RWPE2 (cell line): ENCODE measurements around the gene COMMD3.
A peak's percentile ranks its signal among the peaks of the same experiment; 100 is the strongest.

Experiments used
- ATAC-seq: fragments of 200-7000 bp; cut with Tn5 transposase; 3 replicates; pipeline ENCODE4 v1.9.1; 2021; ENCODE audit warnings: low read depth
- DNase-seq: peaks from one replicate; pipeline ENCODE4 v3.0.0-alpha.2; 2020; ENCODE audit warnings: low spot score
- H3K27ac ChIP-seq: fragments of 450-650 bp; 2 replicates; pipeline ENCODE4 v1.5.1; 2017; ENCODE audit warnings: mild to moderate bottlenecking; ENCODE audit not compliant: poor library complexity, severe bottlenecking
- H3K27me3 ChIP-seq: fragments of 250-450 bp; sonication (Bioruptor Pico); 2 replicates; pipeline ENCODE4 v1.5.1; 2021; ENCODE audit warnings: mild to moderate bottlenecking, moderate library complexity; ENCODE audit not compliant: insufficient read depth, poor library complexity, severe bottlenecking
- H3K36me3 ChIP-seq: fragments of 250-450 bp; sonication (Bioruptor Pico); 2 replicates; pipeline ENCODE4 v1.5.1; 2020; ENCODE audit warnings: low read depth, mild to moderate bottlenecking, moderate library complexity
- H3K4me1 ChIP-seq: fragments of 250-450 bp; sonication (Bioruptor Pico); 2 replicates; pipeline ENCODE4 v1.5.1; 2021; ENCODE audit warnings: mild to moderate bottlenecking, moderate library complexity; ENCODE audit not compliant: insufficient read depth, poor library complexity, severe bottlenecking
- H3K4me3 ChIP-seq: fragments of 250-450 bp; sonication (Bioruptor Pico); 2 replicates; pipeline ENCODE4 v1.5.1; 2021; ENCODE audit warnings: mild to moderate bottlenecking, moderate library complexity; ENCODE audit not compliant: severe bottlenecking
- H3K9me3 ChIP-seq: fragments of 250-450 bp; sonication (Bioruptor Pico); 2 replicates; pipeline ENCODE4 v1.5.1; 2021; ENCODE audit warnings: mild to moderate bottlenecking, moderate library complexity; ENCODE audit not compliant: severe bottlenecking
- TF ChIP-seq, protein P1 (sequence below): fragments of 450-650 bp; IDR thresholded peaks from one replicate; pipeline ENCODE4 v1.5.1; 2017; ENCODE audit warnings: mild to moderate bottlenecking, moderate library complexity; ENCODE audit not compliant: poor library complexity, severe bottlenecking

COMMD3 gene

GRCh38 chr10:22318772-22319171 is 2.6 kb downstream of the COMMD3 start:
- no peaks in the 10 kb centered on the region for H3K9me3 ChIP-seq
- ATAC-seq (no peak), DNase-seq (no peak)
- TF ChIP-seq, protein P1, sequence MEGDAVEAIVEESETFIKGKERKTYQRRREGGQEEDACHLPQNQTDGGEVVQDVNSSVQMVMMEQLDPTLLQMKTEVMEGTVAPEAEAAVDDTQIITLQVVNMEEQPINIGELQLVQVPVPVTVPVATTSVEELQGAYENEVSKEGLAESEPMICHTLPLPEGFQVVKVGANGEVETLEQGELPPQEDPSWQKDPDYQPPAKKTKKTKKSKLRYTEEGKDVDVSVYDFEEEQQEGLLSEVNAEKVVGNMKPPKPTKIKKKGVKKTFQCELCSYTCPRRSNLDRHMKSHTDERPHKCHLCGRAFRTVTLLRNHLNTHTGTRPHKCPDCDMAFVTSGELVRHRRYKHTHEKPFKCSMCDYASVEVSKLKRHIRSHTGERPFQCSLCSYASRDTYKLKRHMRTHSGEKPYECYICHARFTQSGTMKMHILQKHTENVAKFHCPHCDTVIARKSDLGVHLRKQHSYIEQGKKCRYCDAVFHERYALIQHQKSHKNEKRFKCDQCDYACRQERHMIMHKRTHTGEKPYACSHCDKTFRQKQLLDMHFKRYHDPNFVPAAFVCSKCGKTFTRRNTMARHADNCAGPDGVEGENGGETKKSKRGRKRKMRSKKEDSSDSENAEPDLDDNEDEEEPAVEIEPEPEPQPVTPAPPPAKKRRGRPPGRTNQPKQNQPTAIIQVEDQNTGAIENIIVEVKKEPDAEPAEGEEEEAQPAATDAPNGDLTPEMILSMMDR: no peak
- no peak overlapping the region for H3K27ac ChIP-seq
- H3K4me3 ChIP-seq: no peak overlapping the region
- H3K27me3 ChIP-seq: peaks cover 19% of the 10 kb centered on the region
- no peaks in the 10 kb centered on the region for H3K36me3 ChIP-seq
- H3K4me1 ChIP-seq: peaks cover 11% of the 10 kb centered on the region

- H3K4me1 ChIP-seq: peaks cover 11% of the 10 kb centered on the region
- peaks cover 27% of the 10 kb centered on the region for H3K27me3 ChIP-seq
- TF ChIP-seq, protein P1: no peak
- no peak for ATAC-seq
- H3K9me3 ChIP-seq: no peaks in the 10 kb centered on the region
- H3K27ac ChIP-seq: no peak overlapping the region
- H3K36me3 ChIP-seq: no peaks in the 10 kb centered on the region
- H3K4me3 ChIP-seq: no peak overlapping the region
- no peak for DNase-seq
Measured at GRCh38 chr10:22319547-22319979, 3.4 kb downstream of the COMMD3 start.

DNA sequence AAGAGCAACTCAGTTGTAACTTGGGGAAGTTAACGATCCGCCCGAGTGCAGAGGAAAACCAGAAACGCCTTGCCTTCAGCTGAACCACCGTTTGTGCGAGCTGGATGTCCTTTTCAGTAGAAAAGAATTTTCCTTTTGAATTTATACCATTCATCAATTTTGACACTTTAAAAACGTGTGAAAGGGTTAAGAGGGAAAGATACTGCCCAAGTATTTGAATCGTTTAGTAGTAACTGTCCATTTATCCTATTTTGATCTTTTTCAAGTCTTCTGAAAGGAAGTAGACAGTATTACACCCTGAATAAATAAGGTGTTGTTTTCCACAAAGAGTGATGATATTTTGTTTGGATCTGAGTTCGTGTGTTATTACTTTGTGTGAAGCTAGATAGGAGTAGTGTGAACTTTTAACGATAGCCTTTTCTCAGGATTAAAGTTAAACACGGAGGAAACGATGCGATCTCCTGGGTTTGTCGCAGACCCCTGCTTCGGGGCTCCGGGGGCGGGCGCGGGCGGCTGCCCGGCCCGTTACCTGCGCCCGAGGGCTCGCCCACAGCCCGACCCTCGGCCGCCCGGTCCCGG is 3.9 kb downstream of the COMMD3 start:
- ATAC-seq (no peak), DNase-seq (no peak)
- TF ChIP-seq, protein P1: no peak
- Histone ChIP-seq H3K4me1 (peaks cover 16% of the 10 kb centered on the region), H3K27me3 (peaks cover 32% of the 10 kb centered on the region), H3K27ac (peak overlapping the region; percentile 35), H3K4me3 (peak overlapping the region; percentile 93), H3K9me3 (no peaks in the 10 kb centered on the region), H3K36me3 (no peaks in the 10 kb centered on the region)

DNA sequence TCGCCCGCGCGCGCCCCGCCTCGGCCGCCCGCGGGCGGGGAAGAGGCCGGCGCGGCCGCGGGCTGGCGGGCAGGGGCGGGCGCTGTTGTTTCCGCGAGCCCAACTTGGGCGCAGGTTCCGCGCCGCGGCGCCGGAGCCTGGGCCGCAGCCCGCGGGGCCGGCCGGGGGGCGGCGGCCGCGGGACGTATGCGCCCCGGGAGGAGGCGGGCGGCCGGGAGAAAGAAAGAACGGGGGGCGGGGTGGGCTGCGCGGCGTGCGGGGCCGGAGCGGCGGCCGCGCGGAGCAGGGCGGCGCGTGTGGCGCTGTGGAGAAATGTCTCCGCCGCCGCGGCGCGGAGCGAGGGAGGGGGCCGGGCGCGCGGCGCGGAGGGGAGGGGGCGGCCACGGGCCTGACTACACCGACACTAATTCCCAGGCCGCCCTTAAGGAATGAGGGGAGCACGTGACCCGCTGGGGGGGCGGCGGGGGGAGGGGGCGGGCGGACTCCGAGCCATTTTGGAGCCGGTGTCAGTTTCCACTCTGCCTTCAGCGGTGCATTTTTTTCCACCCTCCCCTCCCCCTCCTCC is 4.5 kb downstream of the COMMD3 start, which contains the start of gene BMI1:
TSS of gene BMI1 (plus strand) at position 509 of the 565 bp plus-strand sequence. CDS start 5,351 bp downstream, outside the sequence.
- Histone ChIP-seq H3K4me3 (peak within 1 kb of the TSS; percentile 93), H3K36me3 (no peaks in the 10 kb centered on the region), H3K27me3 (peaks cover 33% of the 10 kb centered on the region), H3K4me1 (peaks cover 16% of the 10 kb centered on the region), H3K9me3 (no peaks in the 10 kb centered on the region), H3K27ac (peak within 1 kb of the TSS; percentile 35)
- ATAC-seq (peak; percentile 22), DNase-seq (no peak)
- TF ChIP-seq, protein P1: peak; percentile 20
